ENCODE results near the gene CDK14.

DNA sequence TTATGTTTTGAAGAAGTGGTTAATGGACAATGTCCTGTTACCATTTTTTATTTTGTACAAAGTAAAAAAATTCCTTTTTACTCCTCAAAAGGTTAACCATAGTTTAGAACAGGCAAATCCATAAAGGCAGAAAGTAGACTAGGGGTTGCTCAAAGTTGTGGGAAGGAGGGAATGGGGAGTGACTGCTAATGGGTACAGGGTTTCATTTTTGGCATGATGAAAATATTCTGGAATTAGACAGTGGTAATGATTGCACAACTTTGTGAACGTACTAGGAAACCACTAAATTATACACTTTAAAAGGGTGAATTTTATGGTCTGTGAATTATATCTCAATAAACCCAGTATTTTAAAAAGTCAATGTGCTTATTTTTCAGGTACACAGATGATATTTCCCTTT, 35.4 kb upstream of the CDK14 start:
- TF ChIP-seq, protein P1, sequence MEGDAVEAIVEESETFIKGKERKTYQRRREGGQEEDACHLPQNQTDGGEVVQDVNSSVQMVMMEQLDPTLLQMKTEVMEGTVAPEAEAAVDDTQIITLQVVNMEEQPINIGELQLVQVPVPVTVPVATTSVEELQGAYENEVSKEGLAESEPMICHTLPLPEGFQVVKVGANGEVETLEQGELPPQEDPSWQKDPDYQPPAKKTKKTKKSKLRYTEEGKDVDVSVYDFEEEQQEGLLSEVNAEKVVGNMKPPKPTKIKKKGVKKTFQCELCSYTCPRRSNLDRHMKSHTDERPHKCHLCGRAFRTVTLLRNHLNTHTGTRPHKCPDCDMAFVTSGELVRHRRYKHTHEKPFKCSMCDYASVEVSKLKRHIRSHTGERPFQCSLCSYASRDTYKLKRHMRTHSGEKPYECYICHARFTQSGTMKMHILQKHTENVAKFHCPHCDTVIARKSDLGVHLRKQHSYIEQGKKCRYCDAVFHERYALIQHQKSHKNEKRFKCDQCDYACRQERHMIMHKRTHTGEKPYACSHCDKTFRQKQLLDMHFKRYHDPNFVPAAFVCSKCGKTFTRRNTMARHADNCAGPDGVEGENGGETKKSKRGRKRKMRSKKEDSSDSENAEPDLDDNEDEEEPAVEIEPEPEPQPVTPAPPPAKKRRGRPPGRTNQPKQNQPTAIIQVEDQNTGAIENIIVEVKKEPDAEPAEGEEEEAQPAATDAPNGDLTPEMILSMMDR (conservative IDR thresholded peaks at IDR 0.05; ENCODE audit: low read length): no peak
- no peak for TF ChIP-seq EZH2phosphoT487 (IDR thresholded peaks at IDR 0.05; ENCODE audit: borderline replicate concordance)

All from Loucy (cell line).